H9 (cell line): ENCODE measurements around the gene KRTAP4-8. TPM values are rescaled to one million over a fixed set of nuclear protein-coding genes. Genes with fewer than 3 reads are reported as not detected.
"Not testable (repeated sequence)": the region's sequence is repeated elsewhere in the genome, so short reads cannot be mapped to it uniquely, and the experiment has no call there.

ENCODE experiments used
- DNase-seq: peaks from one replicate; pipeline ENCODE4 v3.0.0-alpha.2; 2017
- H2AFZ ChIP-seq: one replicate; pipeline ENCODE4 v1.6.1; 2013; ENCODE audit warnings: mild to moderate bottlenecking, low read length, control low read depth, moderate library complexity
- H2AK5ac ChIP-seq: 2 replicates; pipeline ENCODE4 v1.6.1; 2013; ENCODE audit warnings: low read length, control low read depth, mixed read lengths; ENCODE audit not compliant: insufficient read length
- H2BK120ac ChIP-seq: one replicate; pipeline ENCODE4 v1.6.1; 2013; ENCODE audit warnings: low read depth, mild to moderate bottlenecking, low read length, control low read depth, inconsistent platforms; ENCODE audit not compliant: poor library complexity, severe bottlenecking
- H2BK12ac ChIP-seq: 2 replicates; pipeline ENCODE4 v1.6.1; 2013; ENCODE audit warnings: low read length, control low read depth, mixed read lengths, low read depth; ENCODE audit not compliant: insufficient read length
- H2BK15ac ChIP-seq: 2 replicates; pipeline ENCODE4 v1.6.1; 2013; ENCODE audit warnings: low read depth, low read length, control low read depth
- H2BK20ac ChIP-seq: one replicate; pipeline ENCODE4 v1.6.1; 2013; ENCODE audit warnings: low read depth, mild to moderate bottlenecking, low read length, control low read depth, inconsistent platforms; ENCODE audit not compliant: poor library complexity, severe bottlenecking
- H2BK5ac ChIP-seq: 2 replicates; pipeline ENCODE4 v1.6.1; 2013; ENCODE audit warnings: low read length, control low read depth, mixed read lengths; ENCODE audit not compliant: insufficient read length
- H3K14ac ChIP-seq: 2 replicates; pipeline ENCODE4 v1.6.1; 2013; ENCODE audit warnings: low read length, control low read depth; ENCODE audit not compliant: insufficient read depth
- H3K18ac ChIP-seq: 2 replicates; pipeline ENCODE4 v1.6.1; 2013; ENCODE audit warnings: low read depth, mild to moderate bottlenecking, mixed read lengths, low read length, control low read depth; ENCODE audit not compliant: insufficient read length
- H3K23ac ChIP-seq: 2 replicates; pipeline ENCODE4 v1.6.1; 2013; ENCODE audit warnings: low read length, control low read depth, mixed read lengths, low read depth; ENCODE audit not compliant: insufficient read length
- H3K23me2 ChIP-seq: 2 replicates; pipeline ENCODE4 v1.6.1; 2013; ENCODE audit warnings: low read depth, mild to moderate bottlenecking, mixed read lengths, low read length, control low read depth; ENCODE audit not compliant: insufficient read length, poor library complexity, severe bottlenecking
- H3K27ac ChIP-seq: 2 replicates; pipeline ENCODE4 v1.5.1; 2013; ENCODE audit warnings: low read length, control low read depth, mixed read lengths, low read depth; ENCODE audit not compliant: insufficient read length
- H3K27me3 ChIP-seq: 2 replicates; pipeline ENCODE4 v1.6.1; 2013; ENCODE audit warnings: low read length, control low read depth, inconsistent platforms; ENCODE audit not compliant: insufficient read depth
- H3K4ac ChIP-seq: 2 replicates; pipeline ENCODE4 v1.6.1; 2013; ENCODE audit warnings: low read depth, mild to moderate bottlenecking, control low read depth, inconsistent platforms, low read length, moderate library complexity
- H3K4me1 ChIP-seq: 2 replicates; pipeline ENCODE4 v1.6.1; 2013; ENCODE audit warnings: low read length, control low read depth, inconsistent platforms; ENCODE audit not compliant: insufficient read depth
- H3K4me2 ChIP-seq: 2 replicates; pipeline ENCODE4 v1.6.1; 2013; ENCODE audit warnings: low read length, control low read depth, mixed read lengths; ENCODE audit not compliant: insufficient read length, insufficient read depth
- H3K56ac ChIP-seq: 2 replicates; pipeline ENCODE4 v1.6.1; 2013; ENCODE audit warnings: low read depth, mild to moderate bottlenecking, mixed read lengths, low read length, control low read depth; ENCODE audit not compliant: insufficient read length
- H3K79me1 ChIP-seq: 2 replicates; pipeline ENCODE4 v1.6.1; 2013; ENCODE audit warnings: low read depth, mild to moderate bottlenecking, moderate library complexity, low read length, control low read depth, inconsistent platforms; ENCODE audit not compliant: insufficient read depth, poor library complexity, severe bottlenecking
- H3K79me2 ChIP-seq: 2 replicates; pipeline ENCODE4 v1.6.1; 2013; ENCODE audit warnings: low read length, control low read depth, inconsistent platforms; ENCODE audit not compliant: insufficient read depth
- H3K9ac ChIP-seq: 2 replicates; pipeline ENCODE4 v1.6.1; 2013; ENCODE audit warnings: low read length, control low read depth, mixed read lengths; ENCODE audit not compliant: insufficient read length; ENCODE audit errors: extremely low read depth
- H3K9me3 ChIP-seq: one replicate; pipeline ENCODE4 v1.6.1; 2013; ENCODE audit warnings: low read depth, low read length, inconsistent platforms; ENCODE audit not compliant: control insufficient read depth
- H3T11ph ChIP-seq: one replicate; pipeline ENCODE4 v1.6.1; 2013; ENCODE audit warnings: mild to moderate bottlenecking, low read length, control low read depth, inconsistent platforms
- H4K20me1 ChIP-seq: one replicate; pipeline ENCODE4 v1.6.1; 2013; ENCODE audit not compliant: control insufficient read depth, insufficient read length, insufficient read depth
- H4K5ac ChIP-seq: 2 replicates; pipeline ENCODE4 v1.6.1; 2013; ENCODE audit warnings: low read depth, mild to moderate bottlenecking, mixed read lengths, low read length, control low read depth; ENCODE audit not compliant: insufficient read length
- H4K8ac ChIP-seq: replicated peaks from 2 replicates; pipeline ENCODE4 v1.6.1; 2013; ENCODE audit warnings: low read length, control low read depth, mixed read lengths, low read depth; ENCODE audit not compliant: insufficient read length
- H4K91ac ChIP-seq: 2 replicates; pipeline ENCODE4 v1.6.1; 2013; ENCODE audit warnings: low read depth, mild to moderate bottlenecking, moderate library complexity, mixed read lengths, low read length, control low read depth; ENCODE audit not compliant: insufficient read length
- H3K27ac Mint-ChIP-seq, 3 experiments: 2 replicates in 2 of 3; 3 replicates in 1 of 3; pipeline ENCODE4 v1.8.0; 2020 to 2021; ENCODE audit warnings: mixed read lengths in 3 of 3, mild to moderate bottlenecking in 1 of 3, moderate library complexity in 1 of 3
- H3K27me3 Mint-ChIP-seq: 2 replicates; pipeline ENCODE4 v1.8.0; 2021; ENCODE audit warnings: low read depth, mild to moderate bottlenecking, moderate library complexity, mixed read lengths
- H3K36me3 Mint-ChIP-seq, 3 experiments: 2 replicates in 2 of 3; 3 replicates in 1 of 3; pipeline ENCODE4 v1.8.0; 2020 to 2021; ENCODE audit warnings: low read depth in 3 of 3, mixed read lengths in 3 of 3; ENCODE audit not compliant: insufficient read depth in 1 of 3
- H3K4me1 Mint-ChIP-seq, 2 experiments: 2 replicates each; pipeline ENCODE4 v1.8.0; 2020; ENCODE audit warnings: mixed read lengths in 2 of 2
- H3K4me3 Mint-ChIP-seq, 2 experiments: 2 replicates in 1 of 2; 3 replicates in 1 of 2; pipeline ENCODE4 v1.8.0; 2020 to 2021; ENCODE audit warnings: mild to moderate bottlenecking in 2 of 2, mixed read lengths in 2 of 2, moderate library complexity in 1 of 2
- H3K9me3 Mint-ChIP-seq, 2 experiments: 2 replicates in 1 of 2; 3 replicates in 1 of 2; pipeline ENCODE4 v1.8.0; 2020; ENCODE audit warnings: mild to moderate bottlenecking in 2 of 2, mixed read lengths in 2 of 2, moderate library complexity in 1 of 2
- WGBS: extraction: QIAGEN DNeasy Blood & Tissue Kit; methylation state at CpG from one replicate; pipeline ENCODE4 v1.1.7; 2013; ENCODE audit warnings: missing lambda C conversion rate, low lambda C conversion rate, mixed read lengths; ENCODE audit not compliant: insufficient read length; ENCODE audit errors: extremely low coverage; 5-methylcytosine and 5-hydroxymethylcytosine counted together
- total RNA-seq: library from RNA; stranded (reverse); gene quantifications from 2 replicates; pipeline ENCODE4 v1.2.1, GENCODE V29; 2021

The KRTAP4-8 gene
- total RNA-seq, 1 experiment from 2014 or later = not detected

DNA sequence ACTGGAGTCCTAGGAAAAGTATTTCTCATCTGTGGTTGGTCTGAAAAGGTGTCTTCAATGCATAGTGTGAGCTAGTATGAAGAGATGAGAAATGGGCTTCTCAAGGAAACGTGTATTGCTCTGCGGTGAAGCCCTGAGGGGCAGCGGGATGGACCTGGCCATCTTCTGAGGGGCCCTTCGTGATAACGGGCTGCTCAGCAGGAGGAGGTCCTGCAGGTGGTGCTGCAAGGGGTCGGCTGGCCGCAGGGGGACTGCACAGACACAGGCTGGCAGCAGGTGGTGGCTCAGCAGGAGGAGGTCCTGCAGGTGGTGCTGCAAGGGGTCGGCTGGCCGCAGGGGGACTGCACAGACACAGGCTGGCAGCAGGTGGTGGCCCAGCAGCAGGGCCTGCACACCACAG, 43.4 kb downstream of the KRTAP4-8 start:
- H3K4me1 Mint-ChIP-seq = peaks cover 13 to 14% of the 10 kb centered on the region in 2 experiments
- not testable (repeated sequence) for H2BK120ac ChIP-seq, H3K56ac ChIP-seq, H4K5ac ChIP-seq, H3K27ac ChIP-seq, H3K27ac Mint-ChIP-seq, H3K14ac ChIP-seq, H3K27me3 ChIP-seq, H4K20me1 ChIP-seq, DNase-seq, H3K18ac ChIP-seq, H3K4me2 ChIP-seq, H3K9me3 ChIP-seq, H2BK5ac ChIP-seq, H3K4ac ChIP-seq, H2AFZ ChIP-seq, H3K9me3 Mint-ChIP-seq, H4K8ac ChIP-seq, H3K4me3 Mint-ChIP-seq, H3K27me3 Mint-ChIP-seq, H3K23ac ChIP-seq, H4K91ac ChIP-seq, H3K79me2 ChIP-seq, H2BK15ac ChIP-seq, H2BK20ac ChIP-seq, H3K23me2 ChIP-seq, H2AK5ac ChIP-seq, H2BK12ac ChIP-seq, H3T11ph ChIP-seq, H3K36me3 Mint-ChIP-seq, H3K4me1 ChIP-seq, H3K9ac ChIP-seq, H3K79me1 ChIP-seq
- WGBS = no CpG with 5 or more reads among the region's 9 CpGs
